NCI-H1092 (cell line): ENCODE measurements around the gene ARMH1.
"Not testable (repeated sequence)": the region's sequence is repeated elsewhere in the genome, so short reads cannot be mapped to it uniquely, and the experiment has no call there.

Experiments used
- DNase-seq: peaks from one replicate; lab custom pipeline; 2025; lab: John Stamatoyannopoulos, UW

Gene ARMH1

GRCh38 chr1:44644806-44645205, 29.7 kb upstream of the ARMH1 start:
- DNase-seq = no peak

DNA sequence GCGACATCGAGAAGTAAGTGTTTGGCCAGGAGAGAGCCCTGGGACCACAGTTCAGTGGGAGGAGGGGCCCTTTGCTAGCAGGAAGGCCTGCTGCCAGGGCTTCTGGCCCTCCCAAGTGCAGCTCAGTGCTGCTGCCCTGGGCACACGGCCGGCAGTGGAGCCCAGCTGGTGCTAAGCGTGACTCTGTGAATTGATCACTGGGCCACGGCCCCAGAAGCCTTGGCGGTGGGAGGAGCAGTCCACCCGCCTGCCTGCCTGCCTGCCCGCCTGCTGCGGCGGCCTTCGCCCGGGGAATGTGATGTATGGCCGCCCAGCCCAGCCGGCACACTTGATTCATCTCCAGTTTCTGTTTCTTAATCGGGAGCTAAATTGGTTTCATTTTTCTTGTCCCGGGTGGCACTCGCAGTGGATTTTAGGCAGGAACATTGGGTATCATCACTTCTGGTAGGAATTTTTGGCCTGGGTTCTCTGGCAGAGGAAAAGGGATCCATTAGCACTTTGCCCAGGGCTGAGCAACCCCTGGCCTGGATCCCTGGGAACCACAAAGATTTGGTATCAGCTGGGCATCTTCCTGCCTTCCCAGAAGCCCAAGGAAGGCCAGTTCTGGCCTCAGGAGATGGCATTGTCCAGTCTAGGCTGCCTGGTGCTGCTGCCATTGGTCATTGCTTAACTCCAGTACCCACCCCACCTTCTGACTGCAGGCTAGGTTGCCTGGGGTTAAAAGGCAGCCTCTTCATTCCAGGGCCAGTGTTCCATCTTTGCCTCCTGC, 28.9 kb upstream of the ARMH1 start:
- no peak for DNase-seq

DNA sequence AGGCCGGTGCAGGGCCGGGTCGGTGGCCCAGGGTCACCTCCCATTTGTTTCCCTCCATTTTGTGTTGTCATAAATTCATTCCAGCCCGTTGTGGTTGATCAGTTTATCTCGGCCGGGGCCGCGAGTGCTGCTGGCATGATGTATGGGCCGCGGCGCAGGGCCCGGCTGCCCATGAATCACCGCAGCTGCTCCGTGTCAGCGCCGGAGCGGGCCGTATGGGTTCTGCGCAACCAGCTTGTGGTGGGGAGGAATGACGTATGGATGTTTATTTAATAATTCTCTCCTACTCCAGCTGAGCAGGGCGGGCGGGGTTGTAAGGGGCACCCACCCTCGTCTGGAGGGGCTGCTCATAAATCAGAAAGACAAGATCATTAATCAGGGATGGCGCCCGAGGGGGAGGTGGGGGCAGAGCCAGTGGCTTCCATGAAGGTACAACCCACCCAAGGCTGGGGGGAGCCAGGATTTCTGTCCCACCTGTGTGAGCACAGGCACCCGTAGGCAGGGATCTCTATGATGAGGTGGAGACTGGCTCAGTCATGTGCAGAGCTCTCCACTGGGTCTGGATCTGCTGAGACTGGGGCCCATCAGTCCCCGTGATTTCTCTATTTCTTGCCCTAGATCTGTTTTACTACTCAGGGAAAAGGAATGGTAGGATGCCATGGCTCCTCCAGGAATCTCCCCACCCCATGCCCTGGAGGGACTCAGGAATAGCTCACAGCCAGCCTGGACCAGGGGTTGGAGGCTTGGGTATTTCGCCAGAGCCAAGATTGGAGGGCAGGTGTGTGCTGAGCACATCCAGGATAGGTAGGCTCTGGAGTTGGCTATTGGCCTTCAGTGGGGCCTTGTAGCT, 28.0 kb upstream of the ARMH1 start:
- no peak for DNase-seq

DNA sequence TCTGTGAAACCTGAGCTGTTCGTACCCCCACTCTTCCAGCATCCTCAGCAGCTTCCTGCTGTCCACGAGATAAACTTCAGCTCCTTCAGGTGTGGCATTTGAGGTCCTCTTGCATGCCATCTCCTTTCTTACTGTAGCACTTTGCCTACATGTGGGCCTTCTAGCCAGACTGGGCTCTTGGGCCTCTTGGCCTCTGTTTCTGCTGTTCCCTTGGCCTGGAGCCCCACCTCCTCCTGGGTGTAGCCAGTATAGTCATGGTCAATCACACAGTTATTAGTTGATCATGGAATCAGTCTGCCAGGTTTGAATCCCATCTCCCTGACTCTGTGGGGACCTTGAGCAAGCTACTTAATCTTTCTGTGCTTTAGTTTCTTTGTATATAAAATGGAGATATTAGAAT, 26.6 kb upstream of the ARMH1 start:
- DNase-seq = no peak

- DNase-seq = no peak
Observed at GRCh38 chr1:44648529-44649250, 25.8 kb upstream of the ARMH1 start.

GRCh38 chr1:44649788-44650158, 24.7 kb upstream of the ARMH1 start:
- DNase-seq = no peak

- DNase-seq = peak; percentile 82
Observed at GRCh38 chr1:44650159-44650831, 24.2 kb upstream of the ARMH1 start.

GRCh38 chr1:44651069-44651468, 23.4 kb upstream of the ARMH1 start:
- no peak for DNase-seq

DNA sequence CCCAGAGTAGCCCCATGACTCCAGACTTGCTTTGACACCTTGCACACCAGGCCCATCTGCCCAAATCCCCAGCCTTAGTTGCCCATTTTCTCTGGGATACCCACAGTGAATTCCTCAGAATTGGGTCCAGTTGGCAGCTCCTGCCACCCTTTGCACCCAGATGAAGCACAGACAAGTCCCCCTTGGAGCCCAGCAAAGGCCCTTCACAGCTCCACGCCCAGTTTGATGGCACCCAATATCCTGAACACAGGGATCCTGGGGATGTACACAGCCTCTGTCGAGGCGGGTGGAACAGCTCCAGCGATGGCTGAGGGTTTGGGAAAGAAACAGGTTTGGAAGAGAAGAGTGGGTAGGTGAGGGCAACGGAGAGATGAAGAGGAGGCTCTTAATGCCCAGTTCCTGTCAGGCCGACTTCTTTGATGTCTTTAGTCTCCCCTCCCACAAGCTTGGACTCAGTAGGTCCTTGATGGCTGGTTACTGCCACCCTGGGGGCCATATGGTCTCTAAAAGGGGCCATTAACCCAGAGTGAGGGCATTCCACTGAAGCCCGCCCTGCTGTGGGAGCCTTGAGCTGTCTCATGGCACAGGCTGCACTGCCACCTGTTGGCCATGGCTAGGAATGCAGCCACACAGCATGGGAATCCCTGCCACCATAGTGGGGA, 21.9 kb upstream of the ARMH1 start:
- peak; percentile 68 for DNase-seq

DNA sequence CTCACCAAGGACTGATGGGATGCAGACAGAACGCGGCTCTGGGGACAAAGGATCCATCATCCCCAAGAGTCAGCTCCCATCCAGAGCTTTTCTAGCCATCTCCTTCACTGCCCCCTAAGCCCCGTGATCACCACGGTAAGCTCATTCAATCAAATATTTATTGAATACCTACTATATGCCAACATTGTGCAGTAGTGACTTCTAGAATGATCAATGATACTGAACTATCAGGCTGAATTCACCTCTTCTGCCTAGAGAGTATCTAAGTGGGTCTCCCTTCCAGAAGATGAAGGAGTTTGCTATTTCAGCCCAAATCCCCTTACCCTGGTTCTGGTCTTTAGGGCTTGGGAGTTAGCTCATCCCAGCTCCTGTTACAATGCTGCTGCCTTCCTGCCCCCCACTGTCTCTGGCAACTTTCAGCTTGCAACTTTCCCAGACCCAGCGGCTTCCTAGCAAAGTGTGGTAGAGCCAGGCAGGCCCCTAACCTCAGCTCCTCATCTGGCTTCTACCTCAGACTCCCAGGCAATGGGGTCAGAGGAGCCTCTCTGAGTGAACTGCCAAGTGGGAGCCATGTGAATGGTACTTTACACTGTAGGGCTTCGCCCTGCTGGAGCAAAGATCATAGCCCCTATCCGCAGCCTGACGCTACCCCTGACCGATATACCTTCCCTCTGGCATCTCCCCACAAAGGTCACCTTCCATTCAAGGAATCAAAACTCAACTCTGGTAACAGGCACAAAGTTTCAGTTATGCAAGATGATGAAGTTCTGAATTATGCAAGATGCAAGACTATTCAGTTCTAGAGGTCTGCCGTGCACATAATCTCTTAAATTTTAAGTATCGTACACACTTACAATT, 21.2 kb upstream of the ARMH1 start:
- no peak for DNase-seq

- DNase-seq = no peak
Observed at GRCh38 chr1:44654621-44655187, 19.8 kb upstream of the ARMH1 start.

GRCh38 chr1:44655609-44656008, 18.9 kb upstream of the ARMH1 start:
- DNase-seq = peak; percentile 33

DNA sequence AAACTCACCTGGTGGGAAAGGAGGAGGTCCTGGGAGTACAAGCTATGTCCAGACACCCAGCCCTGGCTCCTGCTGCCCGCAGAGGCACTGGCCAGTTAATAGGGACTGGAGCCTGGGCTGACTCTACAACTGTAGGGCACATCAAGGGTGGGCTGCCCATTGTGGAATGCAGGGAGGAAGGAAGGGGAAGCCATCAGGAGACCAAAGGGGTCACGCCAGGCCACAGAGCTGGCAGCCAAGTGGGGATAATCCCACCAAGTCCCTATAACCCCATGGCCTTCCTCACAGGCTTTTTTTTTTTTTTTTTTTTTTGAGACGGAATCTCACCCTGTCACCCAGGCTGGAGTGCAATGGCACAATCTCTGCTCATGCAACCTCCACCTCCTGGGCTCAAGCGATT, 14.9 kb upstream of the ARMH1 start:
- no peak for DNase-seq

DNA sequence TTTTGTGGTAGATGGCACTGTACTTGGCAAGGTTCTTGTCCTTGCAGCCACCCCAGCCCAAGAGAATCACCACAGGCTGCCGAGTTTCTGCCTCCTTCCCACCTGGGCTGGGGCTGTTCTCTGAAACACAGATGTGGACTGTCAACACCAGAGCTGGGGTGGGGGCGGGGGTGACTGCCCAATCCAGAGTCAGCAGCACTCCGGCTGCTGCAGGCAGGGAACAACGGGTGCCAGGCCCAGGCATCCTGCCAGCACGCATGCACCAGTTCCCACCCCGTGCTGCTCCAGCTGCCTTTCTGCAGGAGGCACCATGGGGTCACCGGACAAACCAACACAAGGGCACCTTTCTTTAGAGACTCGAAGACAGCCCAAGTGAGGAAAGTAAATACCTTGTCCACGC, 14.3 kb upstream of the ARMH1 start:
- peak; percentile 79 for DNase-seq

DNA sequence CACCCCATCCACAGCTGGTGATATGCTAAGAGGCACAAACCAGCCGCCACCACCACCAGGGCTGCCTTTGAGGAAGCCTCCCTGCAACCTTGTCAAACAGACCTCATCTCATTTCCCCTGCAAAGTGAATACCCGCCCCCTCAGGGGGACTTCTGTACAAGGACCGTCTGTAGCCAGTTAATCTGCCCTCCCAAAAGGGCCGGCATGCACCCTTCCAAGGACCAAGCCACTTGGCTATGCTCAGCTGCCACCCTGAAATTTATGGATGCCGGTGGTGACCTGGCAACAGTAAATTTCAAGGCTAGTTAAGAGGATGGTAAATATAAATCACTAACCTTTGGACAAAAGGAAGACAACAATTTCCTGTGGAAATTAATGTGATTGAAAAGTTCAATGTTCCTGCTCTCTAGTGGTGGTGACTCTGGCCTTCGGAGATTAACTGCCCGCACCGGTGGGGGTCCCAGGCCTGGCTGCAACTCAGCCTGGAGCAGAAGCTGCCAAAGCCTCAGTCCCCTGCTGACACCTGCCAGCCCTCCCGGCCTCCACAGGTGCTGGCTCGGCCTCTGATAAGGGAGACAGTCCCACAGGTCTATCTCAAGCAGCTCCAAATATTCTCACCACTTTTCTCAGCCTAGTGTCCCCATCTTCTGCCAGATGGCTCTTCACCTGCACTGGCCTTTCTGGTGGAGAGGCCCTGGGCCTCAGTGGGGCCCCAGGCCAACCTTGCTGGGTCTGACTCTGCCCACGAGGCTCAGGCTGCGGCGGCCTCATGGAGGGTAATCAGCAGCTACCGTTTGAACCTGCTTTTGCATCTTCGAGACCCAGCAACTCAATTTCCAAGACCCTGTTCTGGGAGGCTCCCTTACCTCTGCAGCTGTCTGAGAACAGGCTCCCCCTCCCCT, 12.5 kb upstream of the ARMH1 start:
- no peak for DNase-seq

- DNase-seq = no peak
Observed at GRCh38 chr1:44662683-44663030, 11.9 kb upstream of the ARMH1 start.

- DNase-seq = no peak
Observed at GRCh38 chr1:44663417-44663816, 11.1 kb upstream of the ARMH1 start.

GRCh38 chr1:44664730-44665370, 9.7 kb upstream of the ARMH1 start:
- DNase-seq = no peak

DNA sequence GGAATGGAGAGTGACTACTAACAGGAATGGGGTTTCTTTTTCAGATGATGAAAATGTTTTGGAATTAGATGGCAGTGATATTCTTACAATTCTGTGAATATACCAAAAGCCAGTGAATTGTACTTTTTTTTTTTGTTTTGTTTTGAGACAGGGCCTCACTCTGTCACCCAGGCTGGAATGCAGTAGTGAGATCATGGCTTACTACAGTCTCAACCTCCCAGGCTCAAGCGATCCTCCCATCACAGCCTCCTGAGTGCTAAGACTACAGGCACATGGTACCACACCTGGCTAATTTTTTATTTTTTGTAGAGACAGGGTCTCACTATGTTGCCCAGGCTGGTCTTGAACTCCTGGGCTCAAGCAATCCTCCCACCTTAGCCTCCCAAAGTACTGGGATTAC, 7.8 kb upstream of the ARMH1 start:
- not testable (repeated sequence) for DNase-seq
